Measurements from ENCODE around the gene DENR.

GRCh38 chr12:122738571-122738970 is 14.1 kb upstream of the DENR start:
- TF ChIP-seq CTCF (IDR thresholded peaks at IDR 0.05; ENCODE audit: insufficient read depth, low read length) (no peak), REST (IDR thresholded peaks at IDR 0.05; ENCODE audit: insufficient replicate concordance, low read depth) (no peak), POLR2AphosphoS5 (IDR thresholded peaks at IDR 0.05; ENCODE audit: low read depth) (no peak), GABPA (IDR thresholded peaks at IDR 0.05; ENCODE audit: low read depth) (no peak), SPI1 (IDR thresholded peaks at IDR 0.05; ENCODE audit: borderline replicate concordance, low read depth) (no peak)

Measured in HL-60 (cell line).